ELR (cell line): ENCODE results near the gene PLAAT5.

Experiments used
- DNase-seq: peaks from one replicate; pipeline ENCODE4 v3.0.0-alpha.2; 2015; ENCODE audit warnings: low read depth

PLAAT5 gene

GRCh38 chr11:63512816-63513215 lies 21.8 kb upstream of the PLAAT5 start:
- no peak for DNase-seq

GRCh38 chr11:63511048-63511748 lies 20.2 kb upstream of the PLAAT5 start:
- no peak for DNase-seq

GRCh38 chr11:63510360-63511047 lies 19.5 kb upstream of the PLAAT5 start:
- peak; percentile 26 for DNase-seq

GRCh38 chr11:63508745-63509144 lies 17.8 kb upstream of the PLAAT5 start:
- no peak for DNase-seq

- peak; percentile 30 for DNase-seq
Observed at GRCh38 chr11:63508009-63508408, 17.0 kb upstream of the PLAAT5 start.

- DNase-seq = no peak
Observed at GRCh38 chr11:63507511-63507910, 16.5 kb upstream of the PLAAT5 start.

GRCh38 chr11:63506876-63507275 lies 15.9 kb upstream of the PLAAT5 start:
- no peak for DNase-seq

GRCh38 chr11:63505857-63506528 lies 15.0 kb upstream of the PLAAT5 start, which contains the start of gene LGALS12:
Gene LGALS12, plus strand, starts transcription at chr11:63506084. Its CDS starts 375 bp downstream, at chr11:63506459.
- DNase-seq = no peak

- no peak for DNase-seq
Observed at GRCh38 chr11:63504933-63505586, 14.1 kb upstream of the PLAAT5 start.

GRCh38 chr11:63504054-63504453 lies 13.1 kb upstream of the PLAAT5 start:
- DNase-seq = no peak

GRCh38 chr11:63503492-63503891 lies 12.5 kb upstream of the PLAAT5 start:
- no peak for DNase-seq

GRCh38 chr11:63502252-63502820 lies 11.4 kb upstream of the PLAAT5 start:
- DNase-seq = no peak

GRCh38 chr11:63501236-63501635 lies 10.3 kb upstream of the PLAAT5 start:
- DNase-seq = no peak

- DNase-seq = no peak
Observed at GRCh38 chr11:63499874-63500273, 8.9 kb upstream of the PLAAT5 start.

GRCh38 chr11:63494975-63495374 lies 4.0 kb upstream of the PLAAT5 start:
- DNase-seq = no peak

- no peak for DNase-seq
Observed at GRCh38 chr11:63493127-63493526, 2.2 kb upstream of the PLAAT5 start.

GRCh38 chr11:63492441-63492840 lies 1.5 kb upstream of the PLAAT5 start:
- DNase-seq = no peak

GRCh38 chr11:63491636-63492372 lies 837 bp upstream of the PLAAT5 start:
- no peak for DNase-seq

GRCh38 chr11:63491240-63491587 lies 247 bp upstream of the PLAAT5 start:
- no peak for DNase-seq

- peak; percentile 27 for DNase-seq
Observed at GRCh38 chr11:63489879-63490278, 1.1 kb downstream of the PLAAT5 start.

- DNase-seq = no peak
Observed at GRCh38 chr11:63488789-63489188, 2.2 kb downstream of the PLAAT5 start.

- no peak for DNase-seq
Observed at GRCh38 chr11:63485777-63486176, 5.2 kb downstream of the PLAAT5 start.
